ENCODE measurements around the gene LAMB3. TPM values are rescaled to one million over a fixed set of nuclear protein-coding genes. Genes with fewer than 3 reads are reported as not detected.

The LAMB3 gene
- total and polyA plus RNA-seq, 10 of the 15 experiments (the other 5 are each of a cell fraction or from before 2014, with no cell fraction given) = 0.04 to 1.8 (median 0.10) TPM; not detected in 1

DNA sequence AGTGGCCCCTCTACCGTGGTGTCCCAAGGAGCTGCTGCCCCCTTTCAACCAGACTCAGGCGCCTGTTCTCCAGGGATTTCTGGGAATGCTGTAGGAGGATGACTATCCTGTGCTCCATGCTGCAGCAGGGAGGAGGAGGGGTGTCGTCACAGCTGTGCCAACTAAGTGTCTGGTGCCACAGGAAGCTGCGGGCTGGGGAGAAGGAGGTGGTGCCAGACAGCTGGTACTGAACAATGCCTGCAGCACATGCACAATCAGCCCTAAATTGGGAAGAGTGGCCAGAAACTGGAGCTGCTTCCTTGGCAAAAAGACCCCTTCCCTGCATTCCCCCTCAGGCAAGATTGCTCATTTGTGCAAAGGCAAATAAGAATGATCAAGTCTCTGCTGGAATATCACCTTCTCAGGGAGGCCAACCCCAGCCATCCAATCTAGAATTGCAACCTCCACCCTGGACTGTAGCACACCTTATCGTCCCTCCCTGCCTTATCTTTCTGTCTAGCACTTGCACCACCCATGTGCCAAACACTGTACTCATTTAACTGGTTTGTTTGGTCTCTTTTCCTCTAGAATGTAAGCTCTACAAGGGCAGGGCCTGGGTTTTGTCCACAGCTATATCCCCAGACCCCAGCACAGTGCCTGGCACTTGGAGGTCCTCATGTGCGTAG, 33.3 kb downstream of the LAMB3 start:
- Histone ChIP-seq H3K4me3 (no peak overlapping the region), H4K20me1 (ENCODE audit: control insufficient read depth, insufficient read depth) (no peaks in the 10 kb centered on the region), H3K27ac (ENCODE audit: control insufficient read depth, insufficient read depth) (no peak overlapping the region), H3K79me2 (ENCODE audit: control insufficient read depth, insufficient read depth, low read length) (no peaks in the 10 kb centered on the region), H2AFZ (ENCODE audit: control insufficient read depth, low read depth, low read length) (no peak overlapping the region), H3K36me3 (ENCODE audit: control insufficient read depth in 2 of 2, insufficient read depth in 2 of 2, low read length in 1 of 2) (no peaks in the 10 kb centered on the region), H3K27me3 (replicated peaks in 1 of 2; ENCODE audit: control insufficient read depth in 2 of 2, insufficient read depth in 2 of 2, low read length in 1 of 2) (peaks cover 0 to 4% of the 10 kb centered on the region in 2 experiments; a peak in 2 of 4 replicates), H3K4me2 (ENCODE audit: control insufficient read depth, insufficient read depth) (no peak overlapping the region), H3K9ac (ENCODE audit: control insufficient read depth, insufficient read depth, low read length) (no peak overlapping the region), H3K9me3 (replicated peaks; ENCODE audit: control insufficient read depth, insufficient read depth, low read length) (no peaks in the 10 kb centered on the region), H3K4me1 (ENCODE audit: control insufficient read depth, insufficient read depth, low read length) (no peaks in the 10 kb centered on the region)
- intact Hi-C loops (cut with micrococcal nuclease; ENCODE audit: unreplicated experiment) = no loop called here
- SMC1A ChIA-PET (ENCODE audit: uncharacterized antibody, unreplicated experiment) = interaction anchor here (0.6 to 1.5 kb wide), 7 partner anchors 9 to 34 kb away, joined by 3 to 7 read pairs (median 3); no protein-coding TSS in a partner anchor
- BruUV-seq (replicated peaks) = no TSS peak
- POLR2A ChIA-PET = no interaction called here
- TF ChIP-seq CREM (IDR thresholded peaks at IDR 0.05; ENCODE audit: low read depth) = no peak
- TF ChIP-seq ATF7 (IDR thresholded peaks at IDR 0.05; ENCODE audit: low read depth) = no peak
- TF ChIP-seq E2F4 (IDR thresholded peaks at IDR 0.05; ENCODE audit: low read depth, low read length) = no peak
- no peak for TF ChIP-seq MTA3 (IDR thresholded peaks at IDR 0.05; ENCODE audit: borderline replicate concordance, low read length)
- no peak for TF ChIP-seq ZZZ3 (IDR thresholded peaks at IDR 0.05; ENCODE audit: control insufficient read depth, insufficient read length, low read depth)
- TF ChIP-seq RB1 (IDR thresholded peaks at IDR 0.05; ENCODE audit: borderline replicate concordance) = no peak
- no peak for TF ChIP-seq LARP7 (IDR thresholded peaks at IDR 0.05)
- DNase-seq (ENCODE audit: low read depth, low spot score) (no peak), FAIRE-seq (no peak), ATAC-seq (no peak)
- CTCF ChIA-PET = interaction anchor here (1.3 to 2.8 kb wide), 9 partner anchors 9 to 72 kb away, joined by 3 to 14 read pairs (median 5); no protein-coding TSS in a partner anchor
- RAD21 ChIA-PET (ENCODE audit: unreplicated experiment) = interaction anchor here (1.1 to 1.4 kb wide), 4 partner anchors 8 to 11 kb away, joined by 3 to 4 read pairs (median 4); no protein-coding TSS in a partner anchor
- in situ Hi-C loops (cut with MboI) = no loop called here
- 15% methylated on average over 6 of the region's 6 CpGs for WGBS (ENCODE audit: insufficient coverage, insufficient replicate concordance, low lambda C conversion rate, missing lambda C conversion rate)
